IPS-18a (cell line): Measurements from ENCODE around the gene TRIM71.

Source experiments
- H3K27ac ChIP-seq: one replicate; pipeline ENCODE4 v1.5.1; 2013; ENCODE audit warnings: low read length
- H3K27me3 ChIP-seq: one replicate; pipeline ENCODE4 v1.6.1; 2013; ENCODE audit warnings: mild to moderate bottlenecking, low read length; ENCODE audit not compliant: control insufficient read depth, insufficient read depth
- H3K36me3 ChIP-seq: one replicate; pipeline ENCODE4 v1.6.1; 2013; ENCODE audit warnings: low read depth, low read length; ENCODE audit not compliant: control insufficient read depth
- H3K4me1 ChIP-seq: one replicate; pipeline ENCODE4 v1.6.1; 2013; ENCODE audit warnings: low read depth, low read length; ENCODE audit not compliant: control insufficient read depth
- H3K4me3 ChIP-seq: one replicate; pipeline ENCODE4 v1.5.1; 2013; ENCODE audit warnings: low read length
- H3K9ac ChIP-seq: one replicate; pipeline ENCODE4 v1.6.1; 2013; ENCODE audit warnings: mild to moderate bottlenecking, low read length, moderate library complexity
- H3K9me3 ChIP-seq: one replicate; pipeline ENCODE4 v1.6.1; 2013; ENCODE audit warnings: low read depth, low read length; ENCODE audit not compliant: control insufficient read depth

TRIM71 gene

DNA sequence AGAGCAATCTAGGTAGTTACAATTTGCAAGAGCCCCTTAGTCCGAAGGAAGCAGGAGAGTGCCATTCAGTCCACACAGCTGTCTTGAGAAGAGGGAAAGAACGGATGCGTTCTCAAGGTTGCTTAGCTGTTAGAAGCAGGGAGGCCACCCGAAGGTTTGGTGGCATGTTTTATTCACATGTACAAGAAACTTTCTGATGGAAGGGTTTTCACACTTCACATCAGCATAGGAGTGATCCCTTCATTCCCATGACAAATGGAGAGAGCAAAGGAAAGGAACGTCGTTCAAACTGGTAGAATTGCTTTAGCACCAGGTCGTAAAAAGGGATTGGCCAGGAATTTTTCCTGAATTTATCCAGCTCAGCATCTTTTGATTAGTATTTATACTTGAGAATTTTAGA, 53.5 kb downstream of the TRIM71 start:
- H3K27ac ChIP-seq: peak overlapping the region; percentile 68
- no peaks in the 10 kb centered on the region for H3K27me3 ChIP-seq
- peaks cover 27% of the 10 kb centered on the region for H3K36me3 ChIP-seq
- H3K9me3 ChIP-seq: no peaks in the 10 kb centered on the region
- H3K4me3 ChIP-seq: peak overlapping the region; percentile 56
- H3K4me1 ChIP-seq: peaks cover 72% of the 10 kb centered on the region
- peak overlapping the region; percentile 40 for H3K9ac ChIP-seq

GRCh38 chr3:32872487-32873382, 54.9 kb downstream of the TRIM71 start:
- Histone ChIP-seq H3K4me3 (no peak overlapping the region), H3K4me1 (peaks cover 58% of the 10 kb centered on the region), H3K36me3 (peaks cover 41% of the 10 kb centered on the region), H3K27me3 (no peaks in the 10 kb centered on the region), H3K27ac (no peak overlapping the region), H3K9me3 (no peaks in the 10 kb centered on the region), H3K9ac (no peak overlapping the region)

DNA sequence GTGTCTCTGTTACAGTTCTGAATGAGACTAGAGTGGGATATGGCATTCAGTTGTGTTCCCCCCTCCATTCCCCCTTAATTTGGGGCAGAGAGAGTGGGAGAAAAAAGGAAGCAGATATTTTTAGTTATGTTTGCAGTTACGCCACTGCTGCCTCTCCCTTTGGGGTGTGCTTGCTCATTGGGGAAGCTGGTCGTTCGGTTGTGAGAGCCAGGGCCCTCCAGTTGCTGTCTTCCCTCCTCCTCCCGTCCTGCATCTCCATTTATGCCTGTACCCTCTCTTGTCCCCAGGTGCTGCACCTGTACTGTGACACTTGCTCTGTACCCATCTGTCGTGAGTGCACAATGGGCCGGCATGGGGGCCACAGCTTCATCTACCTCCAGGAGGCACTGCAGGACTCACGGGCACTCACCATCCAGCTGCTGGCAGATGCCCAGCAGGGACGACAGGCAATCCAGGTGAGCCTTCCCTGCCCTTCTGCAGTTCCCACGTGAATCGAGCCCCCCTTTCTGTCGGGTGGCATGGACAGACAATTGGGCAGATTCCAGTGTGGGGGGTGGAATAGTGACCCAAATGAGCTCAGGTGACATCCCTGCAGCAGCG, 55.8 kb downstream of the TRIM71 start:
- H3K4me3 ChIP-seq: no peak overlapping the region
- no peaks in the 10 kb centered on the region for H3K9me3 ChIP-seq
- peaks cover 49% of the 10 kb centered on the region for H3K4me1 ChIP-seq
- H3K36me3 ChIP-seq: peaks cover 46% of the 10 kb centered on the region
- H3K9ac ChIP-seq: no peak overlapping the region
- H3K27me3 ChIP-seq: no peaks in the 10 kb centered on the region
- H3K27ac ChIP-seq: no peak overlapping the region

- H3K36me3 ChIP-seq: peaks cover 76% of the 10 kb centered on the region
- peaks cover 28% of the 10 kb centered on the region for H3K4me1 ChIP-seq
- H3K27ac ChIP-seq: no peak overlapping the region
- H3K27me3 ChIP-seq: no peaks in the 10 kb centered on the region
- H3K9me3 ChIP-seq: no peaks in the 10 kb centered on the region
- H3K9ac ChIP-seq: no peak overlapping the region
- H3K4me3 ChIP-seq: no peak overlapping the region
Measured at GRCh38 chr3:32876920-32877319, 59.1 kb downstream of the TRIM71 start.

GRCh38 chr3:32877598-32877997, 59.8 kb downstream of the TRIM71 start:
- no peaks in the 10 kb centered on the region for H3K27me3 ChIP-seq
- peaks cover 80% of the 10 kb centered on the region for H3K36me3 ChIP-seq
- no peak overlapping the region for H3K9ac ChIP-seq
- H3K4me3 ChIP-seq: no peak overlapping the region
- no peaks in the 10 kb centered on the region for H3K9me3 ChIP-seq
- H3K4me1 ChIP-seq: peaks cover 24% of the 10 kb centered on the region
- no peak overlapping the region for H3K27ac ChIP-seq

DNA sequence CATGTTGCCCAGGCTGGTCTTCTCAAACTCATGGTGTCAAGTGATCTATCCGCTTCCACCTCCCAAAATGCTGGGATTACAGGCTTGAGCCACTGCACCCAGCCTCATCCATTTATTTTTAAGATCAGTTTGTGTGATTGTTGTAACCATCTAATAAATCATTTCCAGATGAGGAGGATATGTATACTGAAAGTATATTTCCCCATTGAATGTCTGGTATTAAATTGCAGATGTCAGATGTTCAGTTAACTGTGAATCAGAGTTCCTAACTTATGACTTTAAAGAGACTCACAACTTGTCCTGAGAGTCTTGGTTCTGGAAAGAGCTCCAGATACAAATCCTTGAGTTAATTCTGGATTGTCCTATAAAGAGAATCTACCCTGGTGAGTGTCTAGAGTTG, 62.4 kb downstream of the TRIM71 start:
- peaks cover 85% of the 10 kb centered on the region for H3K36me3 ChIP-seq
- H3K9me3 ChIP-seq: no peaks in the 10 kb centered on the region
- no peak overlapping the region for H3K27ac ChIP-seq
- peaks cover 32% of the 10 kb centered on the region for H3K4me1 ChIP-seq
- no peak overlapping the region for H3K9ac ChIP-seq
- H3K27me3 ChIP-seq: no peaks in the 10 kb centered on the region
- H3K4me3 ChIP-seq: no peak overlapping the region

- H3K9me3 ChIP-seq: no peaks in the 10 kb centered on the region
- no peak overlapping the region for H3K4me3 ChIP-seq
- peaks cover 87% of the 10 kb centered on the region for H3K36me3 ChIP-seq
- no peaks in the 10 kb centered on the region for H3K27me3 ChIP-seq
- no peak overlapping the region for H3K9ac ChIP-seq
- peaks cover 27% of the 10 kb centered on the region for H3K4me1 ChIP-seq
- H3K27ac ChIP-seq: no peak overlapping the region
Measured at GRCh38 chr3:32881624-32882023, 63.8 kb downstream of the TRIM71 start.

- H3K4me1 ChIP-seq: peaks cover 27% of the 10 kb centered on the region
- H3K9me3 ChIP-seq: no peaks in the 10 kb centered on the region
- H3K27ac ChIP-seq: no peak overlapping the region
- no peak overlapping the region for H3K4me3 ChIP-seq
- H3K27me3 ChIP-seq: no peaks in the 10 kb centered on the region
- peaks cover 88% of the 10 kb centered on the region for H3K36me3 ChIP-seq
- H3K9ac ChIP-seq: no peak overlapping the region
Measured at GRCh38 chr3:32882189-32882588, 64.4 kb downstream of the TRIM71 start.

- Histone ChIP-seq H3K27ac (no peak overlapping the region), H3K36me3 (peaks cover 88% of the 10 kb centered on the region), H3K4me1 (peaks cover 27% of the 10 kb centered on the region), H3K9me3 (no peaks in the 10 kb centered on the region), H3K9ac (no peak overlapping the region), H3K27me3 (no peaks in the 10 kb centered on the region), H3K4me3 (no peak overlapping the region)
Measured at GRCh38 chr3:32882603-32883025, 64.8 kb downstream of the TRIM71 start.

DNA sequence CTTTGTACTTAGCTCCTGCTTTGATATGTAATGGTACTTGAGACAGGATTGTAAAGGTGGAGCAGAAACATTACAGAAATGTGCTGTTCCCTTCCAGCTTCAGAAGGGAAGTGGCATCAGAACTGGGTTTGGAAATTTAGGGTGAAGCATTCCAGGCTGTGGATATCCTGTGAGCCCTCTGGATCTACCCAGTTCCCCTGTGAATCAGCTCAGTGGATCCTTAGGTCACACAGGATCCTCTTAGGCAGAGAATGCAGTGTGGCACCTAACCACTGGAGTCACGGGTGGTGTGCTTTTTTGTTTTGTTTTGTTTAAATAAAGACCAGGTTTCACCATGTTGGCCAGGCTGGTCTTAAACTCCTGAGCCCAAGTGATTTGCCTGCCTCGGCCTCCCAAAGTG, 66.0 kb downstream of the TRIM71 start:
- Histone ChIP-seq H3K36me3 (peaks cover 92% of the 10 kb centered on the region), H3K4me3 (no peak overlapping the region), H3K9me3 (no peaks in the 10 kb centered on the region), H3K4me1 (peaks cover 27% of the 10 kb centered on the region), H3K27me3 (no peaks in the 10 kb centered on the region), H3K27ac (no peak overlapping the region), H3K9ac (no peak overlapping the region)

- Histone ChIP-seq H3K27ac (no peak overlapping the region), H3K27me3 (no peaks in the 10 kb centered on the region), H3K36me3 (peaks cover 89% of the 10 kb centered on the region), H3K9ac (no peak overlapping the region), H3K4me1 (peaks cover 27% of the 10 kb centered on the region), H3K9me3 (no peaks in the 10 kb centered on the region), H3K4me3 (no peak overlapping the region)
Measured at GRCh38 chr3:32884591-32884990, 66.8 kb downstream of the TRIM71 start.
